ENCODE results near the gene TDG. TPM values are rescaled to one million over a fixed set of nuclear protein-coding genes. Genes with fewer than 3 reads are reported as not detected.
"Not testable (repeated sequence)": the region's sequence is repeated elsewhere in the genome, so short reads cannot be mapped to it uniquely, and the experiment has no call there.

The TDG gene
- total RNA-seq, 4 donors from 2014 or later = 23.4 to 42.2 (median 24.2) TPM

- no peak for DNase-seq (ENCODE audit: low spot score in 2 of 2)
- Histone ChIP-seq H3K9me3 (no peaks in the 10 kb centered on the region), H3K27me3 (no peaks in the 10 kb centered on the region), H3K4me3 (no peak overlapping the region), H3K4me1 (no peaks in the 10 kb centered on the region), H3K27ac (no peak overlapping the region), H3K36me3 (no peaks in the 10 kb centered on the region)
- 49% methylated on average over 3 of the region's 3 CpGs for WGBS
- TF ChIP-seq CTCF (IDR thresholded peaks at IDR 0.05) (no peak), EP300 (IDR thresholded peaks at IDR 0.05) (no peak), POLR2A (IDR thresholded peaks at IDR 0.05) (no peak), POLR2AphosphoS5 (IDR thresholded peaks at IDR 0.05) (no peak)
Observed at GRCh38 chr12:104006929-104007328, 41.3 kb downstream of the TDG start.

GRCh38 chr12:104010121-104010520 lies 44.4 kb downstream of the TDG start:
- no peaks in the 10 kb centered on the region for H3K27me3 ChIP-seq
- TF ChIP-seq POLR2AphosphoS5 (IDR thresholded peaks at IDR 0.05) = no peak
- TF ChIP-seq CTCF (IDR thresholded peaks at IDR 0.05) = no peak
- TF ChIP-seq EP300 (IDR thresholded peaks at IDR 0.05) = no peak
- TF ChIP-seq POLR2A (IDR thresholded peaks at IDR 0.05) = no peak

GRCh38 chr12:104010606-104011169 lies 45.0 kb downstream of the TDG start:
- WGBS = 87% methylated on average over 2 of the region's 2 CpGs

More at GRCh38 chr12:104010121-104010520, 44.4 kb downstream of the TDG start:
- no peak for DNase-seq (ENCODE audit: low spot score in 2 of 2)
- no peak overlapping the region for H3K4me3 ChIP-seq
- no peaks in the 10 kb centered on the region for H3K9me3 ChIP-seq
- no peaks in the 10 kb centered on the region for H3K4me1 ChIP-seq
- H3K36me3 ChIP-seq = no peaks in the 10 kb centered on the region
- WGBS = 92% methylated on average over 4 of the region's 4 CpGs
- no peak overlapping the region for H3K27ac ChIP-seq

GRCh38 chr12:104011253-104011652 lies 45.6 kb downstream of the TDG start:
- no peak for DNase-seq (ENCODE audit: low spot score in 2 of 2)
- no peaks in the 10 kb centered on the region for H3K36me3 ChIP-seq
- 69% methylated on average over 6 of the region's 6 CpGs for WGBS
- H3K27ac ChIP-seq = peak overlapping the region; percentile 14
- H3K27me3 ChIP-seq = no peaks in the 10 kb centered on the region
- no peak overlapping the region for H3K4me3 ChIP-seq
- H3K4me1 ChIP-seq = no peaks in the 10 kb centered on the region
- no peak for TF ChIP-seq POLR2AphosphoS5 (IDR thresholded peaks at IDR 0.05)
- no peaks in the 10 kb centered on the region for H3K9me3 ChIP-seq

More at GRCh38 chr12:104010606-104011169, 45.0 kb downstream of the TDG start:
- no peak for DNase-seq (ENCODE audit: low spot score in 2 of 2)
- Histone ChIP-seq H3K27me3 (no peaks in the 10 kb centered on the region), H3K27ac (peak overlapping the region; percentile 14), H3K4me1 (no peaks in the 10 kb centered on the region), H3K36me3 (no peaks in the 10 kb centered on the region), H3K4me3 (no peak overlapping the region), H3K9me3 (no peaks in the 10 kb centered on the region)
- TF ChIP-seq CTCF (IDR thresholded peaks at IDR 0.05) (no peak), EP300 (IDR thresholded peaks at IDR 0.05) (no peak), POLR2A (IDR thresholded peaks at IDR 0.05) (no peak), POLR2AphosphoS5 (IDR thresholded peaks at IDR 0.05) (no peak)

- TF ChIP-seq POLR2AphosphoS5 (IDR thresholded peaks at IDR 0.05) = no peak
- no peak for TF ChIP-seq POLR2A (IDR thresholded peaks at IDR 0.05)
- no peak for TF ChIP-seq CTCF (IDR thresholded peaks at IDR 0.05)
- TF ChIP-seq EP300 (IDR thresholded peaks at IDR 0.05) = no peak
- Histone ChIP-seq H3K27ac (no peak overlapping the region), H3K36me3 (no peaks in the 10 kb centered on the region), H3K27me3 (no peaks in the 10 kb centered on the region), H3K4me1 (no peaks in the 10 kb centered on the region), H3K9me3 (no peaks in the 10 kb centered on the region), H3K4me3 (no peak overlapping the region)
- no peak for DNase-seq (ENCODE audit: low spot score in 2 of 2)
- 70% methylated on average over 4 of the region's 4 CpGs for WGBS
Observed at GRCh38 chr12:104012331-104012730, 46.7 kb downstream of the TDG start.

GRCh38 chr12:104021862-104022261 lies 56.2 kb downstream of the TDG start:
- not testable (repeated sequence) for H3K4me1 ChIP-seq; H3K9me3 ChIP-seq; DNase-seq (ENCODE audit: low spot score in 2 of 2); H3K4me3 ChIP-seq; H3K36me3 ChIP-seq; H3K27ac ChIP-seq; H3K27me3 ChIP-seq
- 85% methylated on average over 1 of the region's 1 CpG for WGBS

Data from suprapubic skin (tissue), 4 donors.